GM18909 (cell line): Measurements from ENCODE around the gene EPHB1.

Experiments
- ATAC-seq: cut with Tn5 transposase; IDR thresholded peaks from one replicate; pipeline ENCODE4 v1.9.1; 2021; ENCODE audit warnings: mild to moderate bottlenecking; ENCODE audit not compliant: unreplicated experiment, poor library complexity

EPHB1 gene

DNA sequence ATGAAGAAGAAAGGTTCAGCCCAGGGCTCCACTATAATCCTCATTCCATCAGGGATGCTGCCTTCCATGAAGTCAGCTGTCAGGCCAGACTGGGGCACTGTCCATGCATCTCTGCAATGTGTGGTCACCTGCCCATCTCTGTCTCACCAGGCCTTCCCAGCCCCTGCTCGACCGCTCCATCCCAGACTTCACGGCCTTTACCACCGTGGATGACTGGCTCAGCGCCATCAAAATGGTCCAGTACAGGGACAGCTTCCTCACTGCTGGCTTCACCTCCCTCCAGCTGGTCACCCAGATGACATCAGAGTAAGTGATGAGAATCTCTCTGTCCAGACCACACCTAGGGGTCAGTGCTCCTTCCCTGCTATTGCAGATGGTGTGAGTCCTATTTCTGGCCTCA lies 454.1 kb downstream of the EPHB1 start:
- ATAC-seq: no peak

DNA sequence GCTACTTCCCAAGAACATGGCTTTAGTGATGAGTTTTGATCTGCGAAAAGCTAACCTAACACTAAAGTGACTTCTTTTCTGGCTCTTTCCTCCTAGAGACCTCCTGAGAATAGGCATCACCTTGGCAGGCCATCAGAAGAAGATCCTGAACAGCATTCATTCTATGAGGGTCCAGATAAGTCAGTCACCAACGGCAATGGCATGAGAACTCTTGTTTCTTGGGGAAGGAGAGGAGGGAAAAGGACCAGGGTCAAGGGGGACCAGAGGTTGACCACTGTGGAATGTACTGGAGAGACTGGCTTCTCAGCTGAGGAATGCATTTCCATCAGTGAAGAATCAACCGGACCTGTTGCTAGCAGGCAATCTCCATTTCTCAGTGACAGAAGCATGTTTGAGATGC lies 463.9 kb downstream of the EPHB1 start:
- ATAC-seq: no peak

DNA sequence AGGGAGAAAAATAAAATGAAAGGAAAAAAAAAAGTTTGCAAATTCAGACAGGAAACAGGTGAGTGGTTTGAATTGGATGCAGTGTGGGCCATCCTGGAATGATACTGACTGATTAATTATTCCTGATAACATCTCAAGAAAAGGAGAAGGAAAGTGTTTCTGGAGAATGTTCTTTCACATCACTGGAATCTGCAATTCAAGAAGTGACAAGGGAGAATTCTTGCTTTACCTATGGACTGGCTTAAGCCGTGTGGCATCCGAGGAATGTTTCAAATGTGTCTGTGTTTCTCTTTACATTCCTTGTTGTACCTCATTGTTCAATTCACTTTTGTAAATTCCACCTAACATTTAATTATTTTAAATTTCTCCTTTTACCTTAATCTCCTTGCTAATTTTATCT lies 465.0 kb downstream of the EPHB1 start:
- no peak for ATAC-seq

- no peak for ATAC-seq
These were observed 466.2 kb downstream of the EPHB1 start for GRCh38 chr3:135261214-135261775.

GRCh38 chr3:135261916-135262315 lies 466.9 kb downstream of the EPHB1 start:
- ATAC-seq: no peak

DNA sequence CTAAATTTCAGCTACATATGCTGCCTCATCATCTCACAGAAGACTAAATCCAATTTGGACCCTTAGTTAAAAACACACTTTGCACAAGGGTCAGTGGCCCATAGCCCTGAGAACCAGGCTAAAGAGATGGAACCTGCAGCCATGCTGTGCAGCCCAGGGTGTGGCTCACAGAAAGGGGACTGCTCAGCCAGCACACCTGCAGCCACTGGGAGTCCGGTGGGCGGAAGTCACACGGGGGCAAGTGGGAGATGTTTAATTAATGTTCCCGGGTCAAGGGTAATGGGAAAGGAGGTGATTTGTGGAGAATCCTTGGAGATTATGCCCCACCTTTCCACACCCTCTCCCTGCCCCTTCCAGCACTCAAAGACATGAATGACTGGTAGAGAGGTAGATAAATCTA lies 467.4 kb downstream of the EPHB1 start:
- ATAC-seq: no peak

DNA sequence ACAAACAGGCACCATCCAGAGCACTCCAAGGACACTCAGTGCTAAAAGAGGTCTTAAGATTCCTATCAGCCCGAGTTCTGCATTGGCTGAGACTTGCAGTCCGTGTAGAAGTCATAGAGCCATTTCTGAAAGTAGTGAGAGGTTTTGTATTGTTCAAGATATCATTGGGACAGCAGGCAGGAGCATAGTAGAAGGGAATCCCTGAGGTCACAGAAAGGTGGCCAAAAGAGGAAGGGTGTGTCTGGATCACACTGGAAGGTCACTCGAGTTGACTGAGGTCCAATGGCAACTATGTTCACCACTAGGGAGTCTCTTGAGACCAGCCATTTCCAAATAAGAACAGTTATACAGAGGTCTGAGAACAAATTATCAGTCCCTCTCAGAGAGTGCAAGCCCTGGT lies 468.3 kb downstream of the EPHB1 start:
- ATAC-seq: no peak

DNA sequence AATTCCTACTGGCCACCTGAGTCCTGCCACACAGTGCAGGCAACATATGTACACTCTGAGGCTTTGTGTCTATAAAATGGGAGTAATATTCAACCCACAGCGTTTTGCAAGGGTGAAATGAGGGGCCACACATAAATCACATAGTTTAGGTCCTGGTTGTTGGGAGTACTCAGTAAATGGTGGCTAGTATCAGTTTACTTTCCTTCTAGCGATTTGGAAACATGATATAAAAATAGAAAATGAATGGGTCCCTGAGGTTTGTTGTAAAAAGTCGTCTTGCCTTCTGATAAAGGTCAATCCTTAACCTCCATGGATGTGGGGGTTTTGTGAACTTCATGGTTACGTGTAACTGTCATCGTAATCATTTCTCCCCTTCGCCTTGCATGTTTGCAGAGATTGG lies 472.4 kb downstream of the EPHB1 start:
- no peak for ATAC-seq

- ATAC-seq: no peak
These were observed 474.0 kb downstream of the EPHB1 start for GRCh38 chr3:135268941-135269532.

- no peak for ATAC-seq
These were observed 476.3 kb downstream of the EPHB1 start for GRCh38 chr3:135271177-135272025.

GRCh38 chr3:135272026-135272669 lies 477.1 kb downstream of the EPHB1 start:
- ATAC-seq: no peak

- no peak for ATAC-seq
These were observed 497.1 kb downstream of the EPHB1 start for GRCh38 chr3:135292162-135292561.

GRCh38 chr3:135301670-135302069 lies 506.6 kb downstream of the EPHB1 start:
- no peak for ATAC-seq

DNA sequence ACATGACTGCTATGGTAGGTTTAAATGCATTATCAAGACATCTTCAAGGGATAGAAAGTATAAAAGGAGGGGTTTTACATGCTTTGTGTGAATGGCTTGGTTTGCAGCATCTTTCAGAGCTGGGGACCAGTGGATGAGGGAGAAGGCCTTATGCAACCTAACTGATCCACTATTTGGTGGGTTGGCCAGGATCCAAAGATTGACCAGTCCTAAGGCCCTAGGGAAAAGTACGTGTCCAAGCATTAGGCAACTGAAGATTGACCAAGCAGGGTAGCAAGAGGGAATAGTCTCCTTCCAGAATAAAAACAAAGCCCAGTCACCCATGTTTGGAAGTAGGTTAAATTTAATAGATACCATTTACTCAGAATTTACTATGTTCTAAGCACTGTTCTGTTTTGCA lies 509.3 kb downstream of the EPHB1 start:
- ATAC-seq: no peak
